GF-D8 (cell line): ENCODE results near the gene BCAR1.

Experiments
- DNase-seq: peaks from one replicate; lab custom pipeline; 2025; lab: John Stamatoyannopoulos, UW

BCAR1 gene

DNA sequence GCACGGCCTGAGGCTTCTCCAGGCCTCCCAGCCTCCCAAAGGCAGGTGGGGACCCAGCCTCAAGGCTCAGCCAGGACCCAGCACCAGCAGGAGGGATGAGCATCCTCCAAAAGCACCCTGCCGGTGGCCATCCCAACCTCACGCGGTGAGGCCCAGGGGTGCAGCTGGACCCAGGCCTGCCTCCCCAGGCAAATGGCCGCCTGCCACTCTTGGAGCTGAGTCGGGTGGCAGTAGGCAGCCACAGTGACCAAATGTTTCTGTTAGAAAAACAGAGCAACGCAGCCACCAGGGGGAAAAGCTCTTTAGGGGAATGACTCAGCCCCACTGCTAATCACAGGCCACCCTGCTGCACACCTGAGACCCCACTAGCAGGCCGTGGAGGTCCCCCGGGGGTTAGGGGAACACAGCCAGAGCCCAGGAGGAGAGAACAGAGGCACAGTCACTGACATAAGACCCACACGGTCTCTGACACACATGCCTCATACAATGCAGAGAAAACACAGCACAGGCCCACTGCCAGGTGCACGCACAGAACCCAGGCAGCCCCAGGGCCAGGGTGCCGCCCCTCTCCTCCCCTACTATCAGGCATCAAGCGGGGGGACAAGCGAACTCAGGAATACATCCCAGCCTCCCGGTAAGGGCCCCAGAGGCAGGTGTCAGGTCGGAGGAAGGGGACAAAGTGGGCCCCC, 12.4 kb downstream of the BCAR1 start:
- DNase-seq, result no peak

DNA sequence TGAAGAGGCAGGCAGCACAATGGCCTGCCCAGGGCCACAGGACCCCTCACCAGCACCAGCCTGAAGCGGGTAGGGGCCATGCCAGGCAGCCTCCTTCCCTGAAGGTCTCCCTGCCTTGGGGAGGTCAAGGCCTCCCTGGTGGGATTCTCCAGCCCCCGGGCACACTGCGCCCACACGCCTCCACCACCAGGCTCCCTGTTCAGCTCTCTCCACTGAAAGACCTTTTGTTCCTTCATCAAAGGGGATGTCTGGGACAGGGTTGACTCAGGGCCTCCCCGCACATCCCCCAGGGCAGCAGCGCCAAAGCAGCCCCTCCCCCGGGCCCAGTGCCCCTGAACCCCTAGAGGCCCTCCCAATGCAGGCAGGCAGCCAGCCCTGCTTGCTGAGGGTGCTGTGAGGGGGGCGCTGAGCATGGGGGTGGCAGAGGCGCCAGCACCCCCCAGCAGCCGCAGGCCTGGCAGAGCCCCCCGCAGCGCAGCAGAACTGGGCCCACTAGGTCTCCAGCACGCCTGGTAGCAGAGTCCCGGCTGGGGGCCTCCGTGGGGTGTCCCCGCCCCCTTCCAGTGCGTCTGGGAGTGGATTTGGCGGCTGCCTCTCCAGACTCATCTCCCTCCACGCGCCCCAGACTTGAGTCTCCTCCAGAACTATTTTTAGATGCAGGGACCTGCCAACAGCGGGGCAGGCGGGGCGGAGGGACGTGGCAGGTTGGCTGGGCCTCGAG, 13.1 kb downstream of the BCAR1 start:
- no peak for DNase-seq

DNA sequence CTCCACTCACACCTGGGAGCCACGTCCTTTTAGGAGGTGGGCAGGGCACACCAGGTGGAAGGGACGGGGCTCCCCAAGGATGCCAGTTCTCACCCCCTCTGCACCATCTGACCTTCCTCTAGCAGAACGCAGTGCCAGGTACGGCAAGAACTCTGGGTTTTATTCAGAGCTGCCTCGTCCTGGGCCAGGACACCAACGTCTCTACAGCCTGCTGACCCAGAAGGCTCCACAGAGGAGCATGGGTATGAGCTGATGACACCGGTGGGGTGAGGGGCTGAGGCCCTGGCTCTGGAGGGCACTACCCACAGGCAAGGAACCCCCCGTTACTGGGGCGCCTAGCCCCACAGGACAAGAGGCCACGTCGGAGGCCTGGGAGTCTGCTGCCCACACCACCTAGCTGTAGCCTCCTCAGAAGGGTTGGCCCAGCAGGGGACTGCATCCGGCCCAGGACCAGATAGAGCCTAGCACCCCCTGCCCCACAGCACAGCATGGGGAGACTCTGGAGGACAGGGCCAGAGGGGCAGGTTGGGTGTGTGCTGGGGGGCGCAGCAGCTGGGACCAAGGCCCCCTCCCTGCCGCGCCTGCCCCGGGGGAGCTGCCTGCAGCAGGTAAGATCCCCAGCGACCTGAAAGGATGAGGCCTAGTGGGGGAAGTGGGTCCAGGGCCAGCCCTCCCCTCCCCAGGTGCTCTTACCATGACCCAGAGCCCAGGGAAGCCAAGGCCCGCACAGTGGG, 13.9 kb downstream of the BCAR1 start:
- no peak for DNase-seq

DNA sequence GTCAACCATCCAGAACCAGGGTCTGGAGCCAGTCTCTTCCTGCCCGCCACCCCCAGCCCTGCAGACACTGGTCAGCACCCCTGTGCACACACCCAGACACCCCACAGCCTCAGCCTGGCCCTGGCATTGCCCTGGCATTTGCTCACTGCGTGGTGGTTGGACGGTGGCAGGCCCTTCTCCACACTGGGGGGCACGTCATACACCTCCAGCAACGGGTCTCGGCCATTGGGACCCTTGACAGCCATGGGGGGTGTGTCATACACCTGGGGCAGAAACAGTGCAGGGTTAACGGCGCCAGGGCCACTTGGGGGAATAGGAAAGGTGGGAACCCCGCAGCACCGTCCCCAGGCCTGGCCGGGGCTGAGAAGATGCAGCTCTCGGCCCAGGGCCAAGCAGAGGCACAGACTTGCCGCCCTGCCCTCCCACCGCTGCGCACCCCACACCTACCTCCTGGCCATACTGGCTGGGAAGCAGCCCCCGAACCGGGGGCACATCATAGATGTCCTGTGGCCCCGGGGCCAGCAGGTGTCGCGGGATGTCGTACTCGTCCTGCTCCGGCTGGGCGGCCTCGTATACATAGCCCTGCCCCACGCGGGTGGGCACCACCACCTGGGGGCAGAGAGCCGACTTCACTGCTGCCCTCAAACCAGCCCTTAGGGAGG, 14.6 kb downstream of the BCAR1 start:
- no peak for DNase-seq

DNA sequence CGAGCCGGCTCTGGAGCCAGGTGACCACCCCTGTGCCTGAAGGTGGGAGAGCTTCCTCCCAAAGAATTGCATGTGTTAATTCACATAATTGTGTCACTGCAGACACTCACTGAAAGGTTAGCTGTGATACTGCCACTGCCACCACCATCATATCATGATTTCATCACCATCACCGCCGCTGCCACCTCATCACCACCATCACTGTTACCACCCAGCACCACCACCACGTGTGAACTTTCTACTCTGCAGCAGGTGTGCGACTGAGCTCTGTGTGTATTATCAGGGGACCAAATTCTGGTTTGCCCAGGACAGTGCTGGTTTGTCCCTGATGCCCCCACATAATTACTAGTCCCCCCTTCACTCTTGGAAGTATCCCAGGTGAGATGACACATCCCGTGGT, 15.2 kb downstream of the BCAR1 start:
- no peak for DNase-seq

DNA sequence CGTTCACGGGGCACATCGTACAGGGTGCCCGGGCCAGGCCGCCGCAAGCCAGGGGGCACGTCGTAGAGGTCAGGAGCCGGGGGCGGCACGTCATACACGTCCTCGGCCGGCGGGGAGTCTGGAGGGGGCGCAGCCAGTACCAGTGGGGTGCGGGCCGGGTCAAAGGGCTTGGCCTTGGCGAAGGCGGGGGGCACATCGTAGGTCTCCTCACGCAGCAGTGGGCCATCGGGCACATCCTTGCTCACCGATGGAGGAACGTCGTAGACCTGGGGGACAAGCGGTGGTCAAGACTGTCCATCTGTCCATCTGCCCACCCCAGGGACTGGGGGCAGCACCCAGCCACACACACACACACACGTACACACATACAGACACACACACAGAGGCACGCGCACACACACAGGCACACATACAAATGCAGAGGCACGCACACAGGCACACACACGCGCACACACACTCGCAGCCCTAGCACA, 15.7 kb downstream of the BCAR1 start:
- no peak for DNase-seq

DNA sequence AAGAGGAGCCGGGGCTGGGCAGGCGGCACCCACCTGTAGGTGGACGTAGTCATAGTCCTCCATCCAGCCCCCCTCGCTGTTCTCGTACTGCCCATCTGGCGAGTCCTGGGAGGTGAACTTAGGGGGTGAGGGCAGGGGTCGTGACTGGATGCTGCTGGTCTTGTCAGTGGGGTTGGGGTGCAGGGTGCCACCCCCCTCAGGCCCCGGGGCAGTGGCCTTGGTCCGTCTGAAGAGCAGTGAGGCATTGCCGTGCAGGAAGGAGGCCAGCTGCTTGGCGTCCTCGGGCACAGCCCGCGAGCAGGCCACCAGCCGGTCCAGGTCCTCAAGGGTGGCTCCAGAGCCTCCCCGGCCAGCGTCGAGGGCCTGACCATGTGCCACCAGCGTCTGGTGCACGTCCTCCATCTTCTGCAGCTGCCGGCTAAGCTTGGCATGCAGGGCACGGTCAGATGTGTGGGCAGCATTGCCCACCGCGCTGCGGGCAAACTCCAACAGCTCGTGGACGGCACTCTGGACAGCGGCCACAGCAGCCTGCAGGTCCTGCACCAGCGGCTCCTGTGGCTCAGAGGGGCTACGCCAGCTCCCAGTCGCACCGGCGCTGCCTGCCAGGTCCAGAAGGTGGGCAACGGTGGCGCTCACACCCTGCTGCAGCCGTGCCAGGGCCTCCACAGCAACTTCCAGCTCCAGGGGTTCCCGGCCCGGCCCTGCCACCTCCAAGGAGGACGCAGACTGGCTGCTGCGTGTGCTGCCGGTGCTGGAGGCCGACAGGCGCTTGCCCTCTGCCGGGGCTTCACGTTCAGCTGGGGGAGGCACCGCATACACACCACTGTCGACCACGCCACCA, 16.3 kb downstream of the BCAR1 start:
- no peak for DNase-seq

DNA sequence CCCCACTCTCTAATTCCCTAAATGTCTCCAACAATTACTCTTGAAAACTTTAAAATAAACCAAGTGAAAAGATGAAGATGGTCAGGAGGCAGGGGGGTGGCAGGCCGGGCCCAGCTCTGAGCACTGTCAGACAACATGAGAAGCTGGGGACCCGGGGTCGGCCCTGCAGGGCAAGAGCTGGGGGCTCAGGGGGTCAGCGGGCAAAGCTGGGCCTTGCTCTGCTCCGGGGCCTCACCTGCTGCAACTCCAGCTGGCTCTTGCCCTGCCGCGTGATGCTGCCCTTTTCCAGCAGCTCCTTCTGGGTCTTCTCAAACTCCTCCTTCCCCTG, 17.8 kb downstream of the BCAR1 start:
- no peak for DNase-seq

DNA sequence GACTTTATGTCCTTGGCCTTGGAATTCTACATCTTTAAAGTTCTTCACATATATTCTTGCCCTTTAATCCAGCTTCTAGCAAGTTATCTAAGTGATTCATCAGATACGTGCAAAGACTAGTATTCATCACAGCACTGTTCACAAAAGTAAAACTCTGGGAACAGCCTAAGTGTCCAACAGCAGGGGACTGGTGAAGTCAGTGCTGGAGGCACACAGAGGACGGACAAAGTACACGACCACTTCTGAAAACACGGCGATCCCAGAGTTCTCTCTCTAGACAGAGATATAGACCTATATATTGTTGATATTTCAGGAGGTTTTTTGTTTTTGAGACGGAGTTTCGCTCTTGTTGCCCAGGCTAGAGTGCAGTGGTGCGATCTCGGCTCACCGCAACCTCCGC, 19.9 kb downstream of the BCAR1 start:
- DNase-seq, result no peak

DNA sequence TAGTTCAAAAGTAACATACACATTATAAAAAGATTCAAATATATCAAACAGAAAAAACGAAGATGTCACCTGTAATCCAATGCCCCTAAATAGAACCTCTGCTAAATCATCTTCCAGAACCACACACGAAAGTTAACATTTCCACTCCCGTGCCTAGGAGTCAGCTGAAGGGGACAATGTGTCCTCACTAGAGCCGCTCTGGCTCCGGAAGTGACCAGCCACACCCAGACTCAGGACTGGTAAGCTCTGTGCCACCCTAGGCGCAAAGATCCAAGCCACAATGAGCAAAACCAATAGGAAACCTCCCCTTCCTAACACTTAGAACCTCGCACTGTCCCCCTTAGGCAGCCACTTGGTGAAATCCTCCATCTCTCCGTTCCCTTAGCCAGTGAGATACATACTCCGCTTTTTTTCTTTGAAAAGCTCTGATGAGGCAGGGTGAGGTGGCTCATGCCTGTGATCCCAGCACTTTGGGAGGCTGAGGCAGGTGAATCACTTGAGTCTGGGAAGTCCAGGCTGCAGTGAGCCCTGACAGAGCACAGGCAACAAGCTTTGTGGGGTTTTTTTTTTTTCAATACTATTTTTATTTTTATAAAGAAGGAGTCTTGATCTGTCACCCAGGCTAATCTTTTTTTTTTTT, 20.8 kb downstream of the BCAR1 start:
- DNase-seq, result no peak

DNA sequence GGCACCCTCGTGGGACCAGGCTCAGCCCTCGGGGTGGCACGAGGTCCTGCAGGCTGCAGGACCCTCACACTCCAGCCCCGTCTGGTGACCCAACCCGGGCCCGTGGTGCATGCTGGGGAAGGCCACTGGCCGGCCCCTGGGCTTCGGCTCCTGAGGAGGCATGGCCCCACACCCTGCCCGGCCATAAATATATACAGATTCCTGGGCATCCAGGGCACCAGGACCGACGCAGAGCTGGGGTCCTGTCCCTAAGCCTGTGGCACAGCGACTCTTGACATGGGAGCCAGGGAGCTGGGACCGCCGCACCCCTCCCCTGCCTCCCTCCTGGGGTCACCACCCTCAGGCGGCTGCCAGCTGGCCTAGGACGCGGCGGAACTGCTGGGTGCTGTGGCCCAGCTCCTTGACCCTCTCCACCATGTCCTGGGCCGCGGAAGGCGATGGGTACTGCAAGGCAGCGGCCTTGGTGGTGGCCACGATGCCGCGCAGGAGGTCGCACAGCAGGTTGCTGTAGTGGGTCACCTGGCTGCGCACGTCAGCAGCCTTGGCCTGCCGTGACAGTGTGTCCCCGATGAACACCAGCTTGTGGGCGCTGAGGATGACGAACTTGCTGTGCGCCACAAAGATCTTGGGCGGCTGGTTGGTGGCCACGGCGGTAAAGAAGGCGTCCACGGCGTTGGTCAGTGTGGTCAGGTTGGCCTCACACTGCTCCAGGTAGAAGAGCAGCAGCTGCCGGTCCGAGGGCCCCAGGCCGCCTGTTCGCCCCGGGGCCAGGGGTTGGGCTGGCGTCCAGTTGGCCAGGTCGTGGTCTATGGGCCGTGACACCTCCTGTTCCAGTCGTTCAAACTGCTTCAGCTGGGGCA, 22.0 kb downstream of the BCAR1 start:
- DNase-seq, result no peak

DNA sequence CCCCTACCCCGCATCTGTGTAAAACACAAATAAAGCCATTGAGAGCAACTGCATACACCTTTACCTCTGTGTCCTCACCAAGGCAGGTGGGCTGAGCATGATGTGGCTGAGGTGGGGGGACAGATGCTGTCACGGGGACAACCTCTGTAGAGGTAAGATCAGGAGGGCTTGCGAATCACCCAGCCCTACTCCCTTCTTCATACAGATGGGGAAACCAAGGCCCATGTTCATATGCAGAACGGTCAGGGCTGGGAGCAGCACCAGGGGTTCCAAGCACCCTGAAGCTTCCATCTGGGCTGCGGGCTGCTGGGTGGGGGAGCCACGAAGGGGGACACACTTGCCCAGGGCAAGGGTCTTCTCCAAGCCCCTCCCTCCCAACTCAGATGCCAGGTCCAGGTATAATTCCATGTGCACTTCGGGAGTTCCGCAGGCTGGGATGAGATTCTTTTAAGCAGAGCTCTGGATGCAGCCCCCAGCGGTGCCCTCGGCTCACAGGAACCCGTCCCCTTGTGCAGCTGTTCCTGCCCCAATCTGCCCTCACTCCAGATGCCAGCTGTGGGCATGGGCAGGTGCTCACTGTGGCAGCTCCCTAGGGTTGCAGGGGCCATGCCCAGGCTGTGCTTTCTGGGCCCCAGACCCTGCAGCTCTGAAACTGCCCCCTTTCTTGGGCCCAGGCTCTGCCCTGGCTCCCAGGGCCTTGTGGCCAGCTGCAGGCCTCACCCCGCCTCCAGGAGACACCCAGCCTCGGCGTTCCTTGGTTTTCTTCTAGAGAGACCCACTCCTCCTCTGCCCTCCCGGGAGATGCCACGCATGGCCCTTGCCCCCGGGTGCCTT, 23.1 kb downstream of the BCAR1 start:
- DNase-seq, result no peak

DNA sequence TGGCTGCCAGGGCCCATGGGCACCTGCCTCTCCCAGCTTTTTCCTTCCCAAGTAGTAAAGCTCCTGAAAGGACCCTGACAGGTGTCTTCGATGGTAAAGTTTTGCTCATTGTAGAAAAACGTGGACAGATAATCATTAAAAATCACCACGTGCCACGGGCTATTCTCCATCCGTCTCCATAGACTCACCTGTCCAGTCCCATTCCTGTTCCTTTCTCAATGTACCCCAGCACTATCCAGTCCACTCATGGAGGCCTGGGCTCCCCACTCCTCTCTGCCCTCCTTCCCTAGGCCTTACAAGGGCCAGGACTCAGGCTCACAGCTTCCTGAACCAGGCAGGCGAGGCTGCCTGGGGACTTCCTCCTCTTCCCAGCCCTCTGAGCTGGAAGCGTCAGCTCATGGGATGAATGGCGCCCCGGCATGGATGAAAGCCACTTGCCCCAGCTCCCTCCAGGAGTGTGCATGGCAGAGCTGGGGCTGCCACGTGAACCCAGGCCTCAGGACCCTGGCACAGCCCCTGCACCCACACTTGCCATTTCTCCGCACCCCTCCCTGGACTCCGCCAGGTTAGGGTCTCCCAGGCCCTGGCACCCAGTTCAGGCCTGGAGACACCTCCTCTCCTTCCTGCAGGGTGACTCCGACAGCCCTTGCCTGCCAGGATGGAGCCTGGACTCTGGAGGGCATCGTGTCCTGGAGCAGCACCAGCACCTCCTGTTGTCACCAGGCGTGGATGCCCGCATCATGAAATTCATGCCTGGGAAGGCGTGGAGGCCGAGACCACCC, 23.9 kb downstream of the BCAR1 start:
- no peak for DNase-seq

DNA sequence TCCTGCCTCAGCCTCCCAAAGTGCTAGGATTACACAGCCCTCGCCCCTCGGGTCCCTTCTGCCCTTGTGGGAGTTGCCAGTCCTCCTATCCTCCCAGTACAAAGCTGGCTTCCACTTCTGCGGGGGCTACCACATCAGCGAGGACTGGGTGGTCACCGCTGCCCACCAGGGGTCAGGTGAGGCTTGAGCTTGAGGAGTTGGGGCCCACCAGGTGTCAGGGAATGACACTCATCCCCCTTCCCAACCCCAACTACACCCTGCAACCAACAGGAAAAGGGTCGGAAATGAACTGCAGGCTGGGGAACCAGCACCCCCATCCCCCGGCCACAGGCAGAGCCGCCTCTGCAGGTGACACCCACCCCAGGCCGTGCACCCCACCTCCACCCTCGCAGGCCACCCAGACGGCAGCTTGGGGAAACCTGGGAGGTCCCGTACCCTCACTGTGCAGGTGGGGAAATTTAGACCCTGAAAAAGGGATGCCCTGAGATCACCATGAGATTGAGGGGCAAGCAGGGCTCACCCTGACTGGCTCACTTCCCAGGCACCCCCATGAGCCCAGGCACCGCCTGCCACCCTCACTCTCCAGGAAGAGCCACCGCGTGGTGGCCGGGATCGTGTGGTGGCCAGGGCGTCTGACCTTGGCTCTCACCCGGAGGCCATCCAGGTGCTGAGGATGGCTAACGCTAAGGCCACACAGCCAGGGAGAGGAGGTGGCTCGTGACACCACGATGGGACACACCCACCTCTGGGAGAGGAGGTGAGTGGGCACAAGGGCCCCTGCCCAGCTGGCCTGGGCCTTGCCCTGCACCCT, 24.7 kb downstream of the BCAR1 start:
- DNase-seq, result no peak

DNA sequence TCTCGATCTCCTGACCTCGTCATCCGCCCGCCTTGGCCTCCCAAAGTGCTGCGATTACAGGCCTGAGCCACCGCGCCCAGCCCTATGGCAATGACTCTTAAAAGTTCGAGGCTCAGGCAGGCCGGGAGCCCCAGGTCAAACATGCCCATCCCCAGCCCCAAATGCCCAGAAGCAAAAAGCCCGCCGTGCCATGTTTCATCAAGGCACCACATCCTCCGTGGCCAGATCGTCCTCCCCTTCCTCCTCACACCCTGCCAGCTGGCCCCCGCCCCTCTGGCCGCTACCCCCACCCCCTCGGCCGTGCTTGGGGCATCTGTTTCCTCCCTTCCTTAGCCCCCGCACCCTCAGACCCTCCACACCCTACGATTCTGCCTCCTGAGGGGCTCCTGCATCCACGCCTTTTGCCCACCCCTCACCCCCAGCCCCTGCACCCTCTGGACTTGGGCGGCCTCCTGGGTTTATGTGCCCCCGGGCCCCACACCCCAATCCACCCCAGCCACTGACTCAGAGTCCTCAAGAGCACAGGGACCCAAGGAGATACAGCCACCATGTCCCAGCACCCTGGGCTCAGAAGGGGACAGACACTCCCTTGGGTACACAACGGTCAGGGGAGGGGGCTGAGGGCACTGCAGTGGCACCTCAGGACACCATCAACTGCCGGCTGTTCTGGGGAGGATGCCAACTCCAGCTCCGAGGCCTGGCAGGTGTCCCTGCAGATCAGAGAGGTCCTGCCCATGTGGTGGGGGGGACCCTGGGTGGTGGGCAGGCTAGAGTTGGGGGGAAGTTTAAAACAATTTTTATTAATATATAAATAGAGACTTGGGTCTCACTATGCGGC, 25.5 kb downstream of the BCAR1 start:
- DNase-seq, result no peak

DNA sequence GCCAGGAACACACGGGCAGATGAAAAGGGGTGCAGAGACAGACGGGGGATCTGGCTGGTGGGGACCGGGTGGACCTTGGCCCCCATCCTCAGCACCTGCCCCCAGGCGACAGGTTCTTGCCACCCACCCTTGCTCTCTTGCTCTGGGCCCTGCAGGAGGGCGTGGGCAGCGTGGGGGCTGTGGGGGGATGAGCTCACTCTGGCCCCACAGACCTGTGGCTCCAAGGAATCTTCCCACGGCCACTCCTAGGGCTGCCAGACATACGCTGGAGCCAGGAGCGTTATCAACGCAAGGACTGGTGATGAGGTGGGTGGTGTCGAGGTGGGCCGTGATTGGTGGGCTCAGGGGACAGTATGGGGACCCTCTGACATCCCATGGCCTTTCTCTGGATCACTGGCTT, 26.3 kb downstream of the BCAR1 start:
- no peak for DNase-seq
